HepG2 (cell line): ENCODE measurements around the gene MED10.

Source experiments
- CBFB ChIP-seq: sonication (generic); formaldehyde crosslinking; IDR thresholded peaks from 2 replicates; pipeline ENCODE4 v1.4.0; 2020; ENCODE audit warnings: missing genetic modification reagents
- CHD2 ChIP-seq: IDR thresholded peaks from 2 replicates; pipeline ENCODE4 v1.6.1; 2011; ENCODE audit warnings: low read depth, low read length, improper control_type of control experiment
- MAZ ChIP-seq, 2 experiments: sonication (generic) in 1 of 2; formaldehyde crosslinking in 1 of 2; IDR thresholded peaks; 2 replicates each; pipeline versions ENCODE4 v1.5.0 to v1.6.1; 2012 to 2020; ENCODE audit warnings: low read depth in 2 of 2, mild to moderate bottlenecking in 2 of 2, borderline replicate concordance in 1 of 2, improper control_type of control experiment in 1 of 2, low read length in 1 of 2, missing genetic modification reagents in 1 of 2, moderate library complexity in 1 of 2
- ZBTB7A ChIP-seq: sonication (generic); formaldehyde crosslinking; IDR thresholded peaks from 2 replicates; pipeline ENCODE4 v1.8.0; 2022; ENCODE audit warnings: mild to moderate bottlenecking, missing genetic modification reagents
- TF ChIP-seq, protein P1 (sequence below), 2 experiments: IDR thresholded peaks; 2 replicates each; pipeline ENCODE4 v1.6.1; 2011 to 2012; ENCODE audit warnings: low read length in 2 of 2, borderline replicate concordance in 1 of 2, low read depth in 1 of 2, mild to moderate bottlenecking in 1 of 2, moderate library complexity in 1 of 2

DNA sequence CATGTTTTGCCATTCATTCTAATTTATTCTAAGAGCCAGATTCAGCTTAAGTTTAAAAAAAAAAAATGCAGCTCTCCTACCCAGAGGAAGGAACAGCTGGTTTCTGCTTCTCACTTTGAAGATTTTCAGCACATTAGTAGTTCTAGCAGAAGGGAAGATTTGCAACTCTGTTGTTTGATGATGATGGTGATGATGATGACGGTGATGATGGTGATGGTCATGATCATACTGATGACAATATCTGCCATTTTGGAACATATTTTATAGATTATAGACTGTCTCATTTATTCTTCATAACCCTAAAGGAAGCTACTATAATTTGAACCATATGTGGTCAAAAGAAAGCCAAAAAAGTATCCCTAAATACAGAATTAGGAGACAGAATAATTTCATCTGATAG lies 7.9 kb upstream of the MED10 start:
- TF ChIP-seq CBFB (CRISPR knock-in tag) = no peak
- no peak for TF ChIP-seq CHD2
- TF ChIP-seq, protein P1, sequence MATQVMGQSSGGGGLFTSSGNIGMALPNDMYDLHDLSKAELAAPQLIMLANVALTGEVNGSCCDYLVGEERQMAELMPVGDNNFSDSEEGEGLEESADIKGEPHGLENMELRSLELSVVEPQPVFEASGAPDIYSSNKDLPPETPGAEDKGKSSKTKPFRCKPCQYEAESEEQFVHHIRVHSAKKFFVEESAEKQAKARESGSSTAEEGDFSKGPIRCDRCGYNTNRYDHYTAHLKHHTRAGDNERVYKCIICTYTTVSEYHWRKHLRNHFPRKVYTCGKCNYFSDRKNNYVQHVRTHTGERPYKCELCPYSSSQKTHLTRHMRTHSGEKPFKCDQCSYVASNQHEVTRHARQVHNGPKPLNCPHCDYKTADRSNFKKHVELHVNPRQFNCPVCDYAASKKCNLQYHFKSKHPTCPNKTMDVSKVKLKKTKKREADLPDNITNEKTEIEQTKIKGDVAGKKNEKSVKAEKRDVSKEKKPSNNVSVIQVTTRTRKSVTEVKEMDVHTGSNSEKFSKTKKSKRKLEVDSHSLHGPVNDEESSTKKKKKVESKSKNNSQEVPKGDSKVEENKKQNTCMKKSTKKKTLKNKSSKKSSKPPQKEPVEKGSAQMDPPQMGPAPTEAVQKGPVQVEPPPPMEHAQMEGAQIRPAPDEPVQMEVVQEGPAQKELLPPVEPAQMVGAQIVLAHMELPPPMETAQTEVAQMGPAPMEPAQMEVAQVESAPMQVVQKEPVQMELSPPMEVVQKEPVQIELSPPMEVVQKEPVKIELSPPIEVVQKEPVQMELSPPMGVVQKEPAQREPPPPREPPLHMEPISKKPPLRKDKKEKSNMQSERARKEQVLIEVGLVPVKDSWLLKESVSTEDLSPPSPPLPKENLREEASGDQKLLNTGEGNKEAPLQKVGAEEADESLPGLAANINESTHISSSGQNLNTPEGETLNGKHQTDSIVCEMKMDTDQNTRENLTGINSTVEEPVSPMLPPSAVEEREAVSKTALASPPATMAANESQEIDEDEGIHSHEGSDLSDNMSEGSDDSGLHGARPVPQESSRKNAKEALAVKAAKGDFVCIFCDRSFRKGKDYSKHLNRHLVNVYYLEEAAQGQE (IDR thresholded peaks at IDR 0.05; ENCODE audit: borderline replicate concordance in 1 of 2, low read depth in 1 of 2, low read length in 2 of 2) = no peak
- no peak for TF ChIP-seq ZBTB7A
- TF ChIP-seq MAZ (IDR thresholded peaks at IDR 0.05; ENCODE audit: borderline replicate concordance, low read depth, low read length) = no peak
- TF ChIP-seq MAZ (CRISPR knock-in tag; IDR thresholded peaks at IDR 0.05; ENCODE audit: low read depth) = no peak
